ENCODE measurements around the gene TGIF2.
"Not testable (repeated sequence)": the region's sequence is repeated elsewhere in the genome, so short reads cannot be mapped to it uniquely, and the experiment has no call there.

Gene TGIF2

GRCh38 chr20:36547186-36548005, 26.0 kb upstream of the TGIF2 start:
- no peak for DNase-seq

- DNase-seq = no peak
Observed at GRCh38 chr20:36548006-36548315, 25.4 kb upstream of the TGIF2 start.

- no peak for DNase-seq
Observed at GRCh38 chr20:36548704-36549627, 24.4 kb upstream of the TGIF2 start.

GRCh38 chr20:36549628-36549941, 23.8 kb upstream of the TGIF2 start:
- no peak for DNase-seq

- no peak for DNase-seq
Observed at GRCh38 chr20:36549942-36550789, 23.2 kb upstream of the TGIF2 start.

GRCh38 chr20:36550790-36551299, 22.6 kb upstream of the TGIF2 start:
- DNase-seq = no peak

- no peak for DNase-seq
Observed at GRCh38 chr20:36555248-36555647, 18.1 kb upstream of the TGIF2 start.

- no peak for DNase-seq
Observed at GRCh38 chr20:36562724-36563123, 10.7 kb upstream of the TGIF2 start.

GRCh38 chr20:36563374-36563773, 10.0 kb upstream of the TGIF2 start:
- DNase-seq = no peak

GRCh38 chr20:36564078-36564725, 9.2 kb upstream of the TGIF2 start:
- not testable (repeated sequence) for DNase-seq

GRCh38 chr20:36564726-36565121, 8.7 kb upstream of the TGIF2 start:
- DNase-seq = not testable (repeated sequence)

- DNase-seq = no peak
Observed at GRCh38 chr20:36565520-36565919, 7.9 kb upstream of the TGIF2 start.

GRCh38 chr20:36569847-36570429, 3.5 kb upstream of the TGIF2 start:
- DNase-seq = no peak

GRCh38 chr20:36571564-36572504, 1.6 kb upstream of the TGIF2 start:
- no peak for DNase-seq

GRCh38 chr20:36572701-36573102, 695 bp upstream of the TGIF2 start:
- peak; percentile 77 to 79 (median 78) for DNase-seq

- DNase-seq = peak; percentile 67 to 88 (median 72)
Observed at GRCh38 chr20:36573798-36574365, 485 bp downstream of the TGIF2 start.

- DNase-seq = peak; percentile 48 to 63 (median 57)
Observed at GRCh38 chr20:36574366-36575135, 1.2 kb downstream of the TGIF2 start.

- no peak for DNase-seq
Observed at GRCh38 chr20:36576081-36576445, 2.7 kb downstream of the TGIF2 start.

GRCh38 chr20:36578356-36579041, 5.1 kb downstream of the TGIF2 start:
- no peak for DNase-seq
